Natural killer cell treated with Interleukin-12 subunit alpha and Interleukin-12 subunit beta and Interleukin-15 and Interleukin-18, amount 100 ng/mL, for 72 hours (primary cell): ENCODE data around the gene PPP1R10. TPM values are rescaled to one million over a fixed set of nuclear protein-coding genes. Genes with fewer than 3 reads are reported as not detected.
"Not testable (repeated sequence)": the region's sequence is repeated elsewhere in the genome, so short reads cannot be mapped to it uniquely, and the experiment has no call there.

Experiments used
- ATAC-seq, 2 donors: fragments of 150-1000 bp; cut with Tn5 transposase in 1 of 2; sonication (Bioruptor Pico), chemical (Tn5 transposase) in 1 of 2; 2 replicates each; pipeline ENCODE4 v1.10.0; 2021
- DNase-seq: peaks from one replicate; pipeline ENCODE4 v3.0.0; 2022; ENCODE audit warnings: low spot score
- H3K27ac Mint-ChIP-seq, 2 donors: 1 replicate in 1 of 2; 2 replicates in 1 of 2; pipeline ENCODE4 v1.8.0; 2022; ENCODE audit warnings: mixed read lengths in 2 of 2, mild to moderate bottlenecking in 1 of 2, moderate library complexity in 1 of 2
- H3K27me3 Mint-ChIP-seq, 2 donors: 1 replicate in 1 of 2; 2 replicates in 1 of 2; pipeline ENCODE4 v1.8.0; 2022; ENCODE audit warnings: mixed read lengths in 2 of 2
- H3K36me3 Mint-ChIP-seq: one replicate; pipeline ENCODE4 v1.8.0; 2022; ENCODE audit warnings: mixed read lengths
- H3K4me1 Mint-ChIP-seq, 2 donors: 1 replicate in 1 of 2; 2 replicates in 1 of 2; pipeline ENCODE4 v1.8.0; 2022; ENCODE audit warnings: low read depth in 2 of 2, mixed read lengths in 2 of 2, mild to moderate bottlenecking in 1 of 2
- H3K4me3 Mint-ChIP-seq: one replicate; pipeline ENCODE4 v1.8.0; 2022; ENCODE audit warnings: mixed read lengths
- H3K9me3 Mint-ChIP-seq: 2 replicates; pipeline ENCODE4 v1.8.0; 2022; ENCODE audit warnings: mixed read lengths
- total RNA-seq, 2 donors: library from RNA; stranded (reverse); gene quantifications; one replicate each; pipeline ENCODE4 v1.2.3, GENCODE V29; 2022

PPP1R10 gene
- total RNA-seq, result 100 to 1,000 TPM in 1 of 2 donors, 10 to 100 TPM in 1; 97.9 to 119 TPM

DNA sequence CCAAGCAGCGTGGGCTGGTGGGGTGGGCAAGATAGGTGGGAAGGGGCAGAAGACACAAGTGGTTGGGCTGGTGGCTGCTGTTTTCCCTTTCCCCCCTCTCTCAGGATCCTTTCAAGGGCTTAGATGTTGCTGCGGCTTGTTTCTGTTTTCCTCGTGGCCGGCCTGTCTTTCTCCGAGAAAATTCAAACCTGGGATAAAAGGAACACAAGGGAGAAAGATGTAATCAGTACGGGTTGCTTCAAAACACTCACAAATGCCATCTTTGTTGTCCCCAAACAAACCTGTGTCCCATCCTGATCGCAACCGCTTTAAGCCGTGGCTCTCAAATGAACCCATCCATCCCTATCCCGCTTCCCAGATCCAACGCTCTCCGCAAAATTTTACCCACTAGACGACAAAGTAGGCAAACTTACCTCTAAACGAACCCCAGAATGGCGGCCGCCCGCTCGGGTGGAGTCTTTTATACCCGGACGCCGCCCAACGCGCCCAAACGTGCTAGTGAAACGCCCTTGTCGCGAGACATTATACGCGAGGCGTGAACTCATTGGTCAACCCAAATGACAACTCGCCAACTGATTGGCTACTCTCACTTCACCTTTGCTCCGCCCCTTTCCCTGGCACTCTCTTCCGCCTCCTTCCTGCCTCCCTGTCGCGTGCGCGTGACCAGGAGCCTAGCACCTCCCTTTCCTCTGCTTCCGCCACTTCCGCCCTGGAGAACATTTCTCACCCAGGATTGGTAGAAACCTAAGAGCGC is at the start of gene PPP1R10:
Gene PPP1R10, minus strand, starts transcription at position 433 of the 754 bp plus-strand sequence. CDS start 7,299 bp downstream, outside the sequence.
- ATAC-seq (peak; percentile 93), DNase-seq (peak; percentile 99)
- peaks cover 37% of the 10 kb centered on the region for H3K36me3 Mint-ChIP-seq
- no peaks in the 10 kb centered on the region for H3K9me3 Mint-ChIP-seq
- peak within 1 kb of the TSS; percentile 94 for H3K4me3 Mint-ChIP-seq
- no peaks in the 10 kb centered on the region for H3K27me3 Mint-ChIP-seq
- H3K27ac Mint-ChIP-seq, result peak within 1 kb of the TSS; percentile 95 to 98
- H3K4me1 Mint-ChIP-seq, result peaks cover 57 to 62% of the 10 kb centered on the region in 2 donors

- not testable (repeated sequence) for DNase-seq, H3K4me3 Mint-ChIP-seq, H3K9me3 Mint-ChIP-seq, ATAC-seq, H3K27me3 Mint-ChIP-seq, H3K27ac Mint-ChIP-seq
- Mint-ChIP-seq H3K4me1 (peaks cover 13% of the 10 kb centered on the region in 2 donors), H3K36me3 (peaks cover 28% of the 10 kb centered on the region)
Observed at GRCh38 chr6:30666300-30666699, 49.3 kb upstream of the PPP1R10 start.

- H3K9me3 Mint-ChIP-seq, result no peaks in the 10 kb centered on the region
- H3K27ac Mint-ChIP-seq, result peak overlapping the region in 1 of 2 donors; percentile 43
- no peak for ATAC-seq
- peaks cover 1 to 6% of the 10 kb centered on the region in 2 donors for H3K4me1 Mint-ChIP-seq
- H3K27me3 Mint-ChIP-seq, result no peaks in the 10 kb centered on the region
- H3K4me3 Mint-ChIP-seq, result no peak overlapping the region
- no peak for DNase-seq
- H3K36me3 Mint-ChIP-seq, result peaks cover 23% of the 10 kb centered on the region
Observed at GRCh38 chr6:30664994-30665767, 48.1 kb upstream of the PPP1R10 start.

DNA sequence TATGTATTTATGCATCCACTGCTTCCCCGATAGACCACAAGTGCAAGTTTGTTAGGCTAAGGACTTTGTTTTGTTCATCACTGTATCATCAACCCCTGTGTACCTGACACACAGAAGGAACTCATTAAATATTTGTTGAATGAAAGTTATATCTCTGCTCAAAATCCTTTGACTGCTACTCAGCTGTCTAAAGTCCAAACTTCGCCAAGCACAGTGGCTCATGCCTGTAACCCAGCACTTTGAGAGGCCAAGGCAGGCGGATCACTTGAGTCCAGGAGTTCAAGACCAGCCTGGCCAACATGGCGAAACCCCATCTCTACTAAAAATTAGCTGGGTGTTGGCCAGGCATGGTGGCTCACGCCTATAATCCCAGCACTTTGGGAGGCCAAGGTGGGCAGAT is 40.9 kb upstream of the PPP1R10 start:
- not testable (repeated sequence) for H3K9me3 Mint-ChIP-seq, H3K27me3 Mint-ChIP-seq, DNase-seq, H3K4me1 Mint-ChIP-seq, ATAC-seq, H3K4me3 Mint-ChIP-seq
- H3K27ac Mint-ChIP-seq, result peak overlapping the region in 1 of 2 donors; percentile 1
- peaks cover 57% of the 10 kb centered on the region for H3K36me3 Mint-ChIP-seq

- no peaks in the 10 kb centered on the region for H3K9me3 Mint-ChIP-seq
- H3K27ac Mint-ChIP-seq, result peak overlapping the region in 1 of 2 donors; percentile 1
Observed at GRCh38 chr6:30657454-30657853, 40.4 kb upstream of the PPP1R10 start.

GRCh38 chr6:30656513-30656912 is 39.5 kb upstream of the PPP1R10 start:
- Mint-ChIP-seq H3K4me1 (peaks cover 0 to 10% of the 10 kb centered on the region in 2 donors), H3K36me3 (peaks cover 51% of the 10 kb centered on the region), H3K27ac (no peak overlapping the region), H3K4me3 (no peak overlapping the region), H3K9me3 (no peaks in the 10 kb centered on the region), H3K27me3 (no peaks in the 10 kb centered on the region)
- DNase-seq (no peak), ATAC-seq (no peak)

More at GRCh38 chr6:30657454-30657853, 40.4 kb upstream of the PPP1R10 start:
- Mint-ChIP-seq H3K36me3 (peaks cover 54% of the 10 kb centered on the region), H3K27me3 (no peaks in the 10 kb centered on the region), H3K4me1 (peaks cover 0 to 7% of the 10 kb centered on the region in 2 donors), H3K4me3 (no peak overlapping the region)
- no peak for DNase-seq
- no peak for ATAC-seq

DNA sequence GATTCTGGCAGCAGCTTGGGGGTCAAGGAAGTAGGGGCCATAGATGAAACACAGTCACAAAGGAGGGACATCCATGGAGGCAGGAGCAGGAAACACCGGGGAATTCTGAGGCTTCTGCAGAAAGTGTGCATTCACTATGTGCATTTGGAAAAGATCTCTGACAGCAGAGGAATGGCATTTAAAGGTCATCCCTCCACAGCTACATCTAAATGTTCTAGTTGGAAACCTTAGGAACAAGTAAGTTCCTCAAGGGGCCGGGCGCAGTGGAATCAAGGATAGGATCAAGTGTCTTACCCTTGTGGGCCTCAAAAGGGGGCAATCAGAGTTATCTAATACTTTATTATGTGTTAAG is 38.7 kb upstream of the PPP1R10 start:
- Mint-ChIP-seq H3K27me3 (no peaks in the 10 kb centered on the region), H3K36me3 (peaks cover 49% of the 10 kb centered on the region), H3K4me3 (no peak overlapping the region), H3K4me1 (peaks cover 0 to 10% of the 10 kb centered on the region in 2 donors), H3K27ac (no peak overlapping the region), H3K9me3 (no peaks in the 10 kb centered on the region)
- no peak for ATAC-seq
- no peak for DNase-seq

- peak overlapping the region in 1 of 2 donors; percentile 17 for H3K27ac Mint-ChIP-seq
- H3K4me3 Mint-ChIP-seq, result no peak overlapping the region
- H3K36me3 Mint-ChIP-seq, result peaks cover 47% of the 10 kb centered on the region
- H3K9me3 Mint-ChIP-seq, result no peaks in the 10 kb centered on the region
- ATAC-seq (no peak), DNase-seq (no peak)
- no peaks in the 10 kb centered on the region for H3K27me3 Mint-ChIP-seq
- peaks cover 0 to 10% of the 10 kb centered on the region in 2 donors for H3K4me1 Mint-ChIP-seq
Observed at GRCh38 chr6:30654798-30655742, 38.0 kb upstream of the PPP1R10 start.

DNA sequence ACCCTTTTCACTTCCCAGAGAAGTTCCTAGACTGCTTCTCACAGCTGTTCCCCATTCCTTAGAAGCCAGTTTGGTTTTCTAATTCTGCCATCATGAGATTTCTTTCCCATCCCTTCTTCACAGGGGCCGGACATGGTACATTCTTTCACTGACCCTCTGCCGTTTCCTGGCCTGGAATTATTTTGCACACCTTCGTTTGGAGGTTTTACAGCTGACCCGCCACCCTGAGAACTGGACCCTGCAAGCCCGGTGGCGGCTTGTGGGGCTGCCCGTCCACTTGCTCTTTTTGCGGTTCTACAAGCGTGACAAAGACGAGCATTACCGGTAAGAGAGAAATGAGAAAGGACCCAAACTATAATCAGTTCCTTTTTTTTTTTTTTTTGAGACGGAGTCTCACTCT is 34.1 kb upstream of the PPP1R10 start:
- Mint-ChIP-seq H3K36me3 (peaks cover 21% of the 10 kb centered on the region), H3K9me3 (no peaks in the 10 kb centered on the region), H3K4me1 (peaks cover 6 to 13% of the 10 kb centered on the region in 2 donors), H3K4me3 (no peak overlapping the region), H3K27me3 (no peaks in the 10 kb centered on the region), H3K27ac (peak overlapping the region in 1 of 2 donors; percentile 18)
- no peak for ATAC-seq
- DNase-seq, result no peak

DNA sequence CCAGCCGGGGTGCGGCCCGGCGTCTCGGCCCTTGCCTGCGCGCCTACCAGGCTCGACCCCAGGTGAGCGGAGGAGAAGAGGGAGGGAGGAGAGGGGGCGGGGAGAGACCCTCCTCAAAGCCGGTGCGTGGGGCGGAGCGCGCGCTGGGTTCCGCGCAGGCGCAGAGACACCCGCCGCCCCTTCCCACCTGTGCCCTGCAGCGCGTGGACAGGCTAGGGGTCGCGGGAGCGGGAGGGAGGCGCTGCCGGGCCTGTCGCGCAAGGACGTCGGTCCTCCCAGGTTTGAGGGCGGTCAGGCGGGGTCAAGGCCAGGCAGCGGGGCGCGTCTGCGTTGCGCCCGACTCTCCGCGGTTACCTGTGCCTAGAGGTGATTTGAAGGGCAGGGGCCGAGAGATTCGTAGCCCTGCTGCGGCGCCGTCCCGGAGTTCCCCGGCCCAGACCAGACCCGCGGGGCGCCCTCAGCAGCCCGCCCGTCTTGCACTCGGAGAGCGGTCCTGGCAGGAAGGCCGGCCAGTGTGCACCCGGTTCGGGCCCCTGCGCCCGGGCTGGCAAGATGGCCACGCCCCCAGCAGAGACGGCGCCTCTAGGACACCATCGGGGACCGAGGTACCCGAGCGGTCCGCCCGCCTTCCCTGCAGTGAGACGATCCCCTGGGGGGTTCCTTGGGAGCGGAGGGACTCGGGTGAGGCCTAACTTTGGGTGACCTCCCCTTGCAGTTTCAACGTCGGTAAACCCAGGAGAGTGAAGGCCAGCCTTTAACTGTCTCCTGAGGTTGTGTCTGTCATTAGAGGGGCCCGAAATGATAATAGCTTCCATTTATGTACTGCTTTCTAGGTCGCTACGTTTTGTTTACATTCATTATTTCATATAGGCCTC is 30.4 kb upstream of the PPP1R10 start:
- Mint-ChIP-seq H3K36me3 (peaks cover 11% of the 10 kb centered on the region), H3K4me1 (peaks cover 14 to 25% of the 10 kb centered on the region in 2 donors), H3K27ac (peak overlapping the region; percentile 80 to 93), H3K9me3 (no peaks in the 10 kb centered on the region), H3K27me3 (no peaks in the 10 kb centered on the region), H3K4me3 (peak overlapping the region; percentile 87)
- peak; percentile 87 to 89 for ATAC-seq
- DNase-seq, result peak; percentile 90

DNA sequence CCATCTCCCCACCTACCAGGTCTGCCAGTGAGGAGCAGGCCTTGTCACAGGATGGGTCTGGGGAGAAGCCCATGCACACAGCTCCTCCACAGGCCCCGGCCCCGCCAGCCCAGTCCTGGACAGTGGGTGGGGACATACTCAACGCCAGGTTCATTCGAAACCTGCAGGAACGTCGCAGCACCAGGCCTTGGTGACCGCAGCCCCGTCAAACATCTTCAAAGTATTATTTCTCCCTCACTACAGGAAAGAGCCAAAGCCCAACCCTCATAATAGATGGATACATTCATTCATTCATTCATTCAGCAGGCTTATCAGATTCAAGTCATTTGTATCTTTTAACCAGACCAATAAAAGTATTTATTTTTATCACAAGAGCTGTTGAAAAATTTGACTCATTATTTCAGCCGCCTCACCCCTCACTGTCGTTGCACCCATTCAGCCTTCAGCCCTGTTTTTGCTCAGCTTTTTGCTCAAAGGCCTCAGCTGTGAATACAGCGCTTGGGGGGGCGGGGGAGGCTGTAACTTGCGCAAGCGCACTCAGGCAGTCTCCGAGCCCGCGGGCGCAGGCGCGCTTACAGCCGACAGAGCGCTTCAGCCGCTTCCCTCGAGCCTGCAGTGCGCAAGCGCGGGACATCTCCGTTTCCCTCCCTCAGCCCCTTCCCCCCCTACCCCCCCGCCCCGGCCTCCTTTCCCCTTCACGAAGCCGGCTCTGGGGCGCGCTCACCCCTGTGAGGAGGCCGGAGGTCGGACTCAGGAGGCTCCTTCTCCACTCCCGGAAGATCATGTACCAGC is 29.6 kb upstream of the PPP1R10 start, which contains the start of gene C6orf136:
Gene C6orf136, plus strand, starts transcription at position 684 of the 792 bp plus-strand sequence. Its CDS starts 99 bp downstream, at position 783.
- H3K27me3 Mint-ChIP-seq, result no peaks in the 10 kb centered on the region
- peaks cover 14 to 23% of the 10 kb centered on the region in 2 donors for H3K4me1 Mint-ChIP-seq
- H3K36me3 Mint-ChIP-seq, result peaks cover 5% of the 10 kb centered on the region
- ATAC-seq (peak; percentile 82 to 90), DNase-seq (peak; percentile 95)
- H3K27ac Mint-ChIP-seq, result peak within 1 kb of the TSS; percentile 80 to 93
- no peaks in the 10 kb centered on the region for H3K9me3 Mint-ChIP-seq
- H3K4me3 Mint-ChIP-seq, result peak within 1 kb of the TSS; percentile 87

DNA sequence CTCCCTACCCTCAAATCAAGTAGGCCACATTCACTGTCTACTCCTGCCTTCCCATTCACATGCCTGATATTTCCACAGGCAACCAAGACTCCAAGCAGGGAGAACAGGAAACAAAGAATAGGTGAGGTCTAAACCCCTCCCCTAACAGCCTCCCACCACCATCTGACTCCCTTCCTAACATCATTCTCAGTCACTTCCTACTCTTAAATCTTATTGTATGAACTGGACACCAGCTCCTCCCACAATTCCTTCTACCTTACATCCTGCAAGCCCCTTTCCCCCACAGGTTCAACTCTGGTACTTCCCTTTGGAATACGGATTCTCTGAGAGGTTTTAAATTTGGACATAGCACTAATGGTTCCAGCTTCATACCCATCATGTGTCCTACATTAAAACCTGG is 28.9 kb upstream of the PPP1R10 start:
- no peak for ATAC-seq
- DNase-seq, result no peak
- peaks cover 17 to 26% of the 10 kb centered on the region in 2 donors for H3K4me1 Mint-ChIP-seq
- peaks cover 5% of the 10 kb centered on the region for H3K36me3 Mint-ChIP-seq
- peak overlapping the region; percentile 80 to 93 for H3K27ac Mint-ChIP-seq
- H3K4me3 Mint-ChIP-seq, result peak overlapping the region; percentile 87
- no peaks in the 10 kb centered on the region for H3K9me3 Mint-ChIP-seq
- no peaks in the 10 kb centered on the region for H3K27me3 Mint-ChIP-seq
